HEK293 (cell line): ENCODE data around the gene TXN.
A peak's percentile ranks its signal among the peaks of the same experiment; 100 is the strongest.

ENCODE experiments used
- ELK4 ChIP-seq: IDR thresholded peaks from 2 replicates; pipeline ENCODE4 v1.6.1; 2011; ENCODE audit warnings: mild to moderate bottlenecking, low read depth, low read length, borderline replicate concordance
- HOXA7 ChIP-seq: sonication (generic); formaldehyde crosslinking; IDR thresholded peaks from 2 replicates; pipeline ENCODE4 v1.8.1; 2022; ENCODE audit warnings: missing genetic modification reagents, borderline replicate concordance
- INSM2 ChIP-seq: fragments of 450-650 bp; formaldehyde crosslinking; IDR thresholded peaks from 2 replicates; pipeline ENCODE4 v1.5.1; 2016; ENCODE audit warnings: missing biosample characterization, missing genetic modification characterization
- REST ChIP-seq: fragments of 450-650 bp; formaldehyde crosslinking; IDR thresholded peaks from 2 replicates; pipeline ENCODE4 v1.5.1; 2016; ENCODE audit warnings: missing biosample characterization, missing genetic modification characterization
- ZFP41 ChIP-seq: fragments of 450-650 bp; formaldehyde crosslinking; IDR thresholded peaks from 2 replicates; pipeline ENCODE4 v1.5.1; 2016; ENCODE audit warnings: missing biosample characterization, missing genetic modification characterization, borderline replicate concordance
- ZNF16 ChIP-seq: fragments of 450-650 bp; formaldehyde crosslinking; IDR thresholded peaks from 2 replicates; pipeline ENCODE4 v1.5.1; 2016; ENCODE audit warnings: low read depth, missing biosample characterization, missing genetic modification characterization
- ZNF23 ChIP-seq: fragments of 450-650 bp; formaldehyde crosslinking; IDR thresholded peaks from 2 replicates; pipeline ENCODE4 v1.5.1; 2016; ENCODE audit warnings: missing biosample characterization, missing genetic modification characterization, borderline replicate concordance
- ZNF239 ChIP-seq: fragments of 450-650 bp; formaldehyde crosslinking; IDR thresholded peaks from 2 replicates; pipeline ENCODE4 v1.5.1; 2016; ENCODE audit warnings: missing biosample characterization, missing genetic modification characterization
- ZNF311 ChIP-seq: fragments of 450-650 bp; formaldehyde crosslinking; IDR thresholded peaks from 2 replicates; pipeline ENCODE4 v1.5.1; 2017; ENCODE audit warnings: missing biosample characterization, missing genetic modification characterization, borderline replicate concordance
- ZNF324 ChIP-seq: fragments of 450-650 bp; formaldehyde crosslinking; IDR thresholded peaks from 2 replicates; pipeline ENCODE4 v1.5.1; 2016; ENCODE audit warnings: missing biosample characterization, missing genetic modification characterization
- ZNF335 ChIP-seq: fragments of 450-650 bp; formaldehyde crosslinking; conservative IDR thresholded peaks from 2 replicates; pipeline ENCODE4 v1.5.1; 2016; ENCODE audit warnings: missing biosample characterization, missing genetic modification characterization
- ZNF37A ChIP-seq: fragments of 450-650 bp; IDR thresholded peaks from 2 replicates; pipeline ENCODE4 v1.5.1; 2018; ENCODE audit warnings: missing biosample characterization, missing genetic modification characterization
- ZNF426 ChIP-seq: fragments of 450-650 bp; formaldehyde crosslinking; IDR thresholded peaks from 2 replicates; pipeline ENCODE4 v1.5.1; 2017; ENCODE audit warnings: missing biosample characterization, missing genetic modification characterization, mild to moderate bottlenecking, inconsistent platforms, moderate library complexity
- ZNF571 ChIP-seq: fragments of 450-650 bp; formaldehyde crosslinking; IDR thresholded peaks from 2 replicates; pipeline ENCODE4 v1.5.0; 2017; ENCODE audit warnings: missing biosample characterization, missing genetic modification characterization
- ZNF596 ChIP-seq: fragments of 450-650 bp; IDR thresholded peaks from 2 replicates; pipeline ENCODE4 v1.5.0; 2018; ENCODE audit warnings: missing biosample characterization, mild to moderate bottlenecking, missing genetic modification characterization, moderate library complexity
- ZNF600 ChIP-seq: fragments of 450-650 bp; formaldehyde crosslinking; IDR thresholded peaks from 2 replicates; pipeline ENCODE4 v1.5.1; 2016; ENCODE audit warnings: missing biosample characterization, missing genetic modification characterization
- ZNF623 ChIP-seq: fragments of 450-650 bp; formaldehyde crosslinking; IDR thresholded peaks from 2 replicates; pipeline ENCODE4 v1.5.1; 2016; ENCODE audit warnings: missing biosample characterization, missing genetic modification characterization
- ZNF701 ChIP-seq: fragments of 450-650 bp; formaldehyde crosslinking; IDR thresholded peaks from 2 replicates; pipeline ENCODE4 v1.5.1; 2016; ENCODE audit warnings: missing biosample characterization, missing genetic modification characterization
- ZNF707 ChIP-seq: fragments of 450-650 bp; formaldehyde crosslinking; IDR thresholded peaks from 2 replicates; pipeline ENCODE4 v1.5.1; 2016; ENCODE audit warnings: missing biosample characterization, missing genetic modification characterization
- ZNF785 ChIP-seq: fragments of 450-650 bp; formaldehyde crosslinking; IDR thresholded peaks from 2 replicates; pipeline ENCODE4 v1.5.1; 2016; ENCODE audit warnings: missing biosample characterization, missing genetic modification characterization
- TF ChIP-seq, protein P1 (sequence below): fragments of 450-650 bp; formaldehyde crosslinking; conservative IDR thresholded peaks from 2 replicates; pipeline ENCODE4 v1.5.1; 2016; ENCODE audit warnings: low read depth, missing biosample characterization, missing genetic modification characterization
- TF ChIP-seq, protein P2 (sequence below): fragments of 450-650 bp; formaldehyde crosslinking; IDR thresholded peaks from 2 replicates; pipeline ENCODE4 v1.5.1; 2016; ENCODE audit warnings: missing biosample characterization, missing genetic modification characterization, borderline replicate concordance
- TF ChIP-seq, protein P3 (sequence below): fragments of 450-650 bp; formaldehyde crosslinking; IDR thresholded peaks from 2 replicates; pipeline ENCODE4 v1.5.1; 2017; ENCODE audit warnings: missing biosample characterization, missing genetic modification characterization
- TF ChIP-seq, protein P4 (sequence below): sonication (generic); formaldehyde crosslinking; IDR thresholded peaks from 2 replicates; pipeline ENCODE4 v1.8.1; 2022; ENCODE audit warnings: mild to moderate bottlenecking, moderate library complexity, missing genetic modification reagents

The TXN gene

DNA sequence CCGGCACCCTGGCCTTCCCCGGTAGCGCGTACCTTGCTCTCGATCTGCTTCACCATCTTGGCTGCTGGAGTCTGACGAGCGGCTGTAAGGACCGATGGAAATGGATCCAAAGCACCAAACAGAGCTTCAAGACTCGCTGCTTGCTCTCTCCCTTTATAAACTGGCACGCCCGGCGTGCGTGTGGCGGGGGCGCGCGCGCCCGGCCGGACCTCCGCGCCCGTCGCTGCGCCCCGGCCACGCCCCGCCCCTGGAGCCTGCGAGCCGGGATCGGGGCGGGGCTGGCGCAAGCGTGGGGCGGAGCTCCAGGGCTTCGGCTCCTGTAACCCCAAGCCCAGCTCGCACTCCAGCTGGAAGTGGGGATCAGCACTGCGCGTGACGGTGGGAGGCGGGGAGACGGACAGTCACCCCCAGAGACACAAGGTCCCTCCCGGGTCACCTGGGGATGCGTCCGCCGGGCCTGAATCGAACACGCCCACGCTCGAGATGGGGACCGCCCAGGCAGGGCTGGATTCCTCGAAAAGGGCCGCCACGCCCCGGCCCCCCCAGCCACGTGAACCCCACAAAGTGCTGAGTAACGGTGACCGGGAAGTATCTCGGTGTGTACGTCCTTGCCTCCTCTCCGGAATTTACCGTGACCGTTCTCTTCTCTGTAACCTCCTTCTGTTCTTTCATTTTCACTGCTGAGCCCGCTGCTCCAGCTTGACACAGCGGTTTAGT lies at the start of gene TXN (continued):
- TF ChIP-seq, protein P1, sequence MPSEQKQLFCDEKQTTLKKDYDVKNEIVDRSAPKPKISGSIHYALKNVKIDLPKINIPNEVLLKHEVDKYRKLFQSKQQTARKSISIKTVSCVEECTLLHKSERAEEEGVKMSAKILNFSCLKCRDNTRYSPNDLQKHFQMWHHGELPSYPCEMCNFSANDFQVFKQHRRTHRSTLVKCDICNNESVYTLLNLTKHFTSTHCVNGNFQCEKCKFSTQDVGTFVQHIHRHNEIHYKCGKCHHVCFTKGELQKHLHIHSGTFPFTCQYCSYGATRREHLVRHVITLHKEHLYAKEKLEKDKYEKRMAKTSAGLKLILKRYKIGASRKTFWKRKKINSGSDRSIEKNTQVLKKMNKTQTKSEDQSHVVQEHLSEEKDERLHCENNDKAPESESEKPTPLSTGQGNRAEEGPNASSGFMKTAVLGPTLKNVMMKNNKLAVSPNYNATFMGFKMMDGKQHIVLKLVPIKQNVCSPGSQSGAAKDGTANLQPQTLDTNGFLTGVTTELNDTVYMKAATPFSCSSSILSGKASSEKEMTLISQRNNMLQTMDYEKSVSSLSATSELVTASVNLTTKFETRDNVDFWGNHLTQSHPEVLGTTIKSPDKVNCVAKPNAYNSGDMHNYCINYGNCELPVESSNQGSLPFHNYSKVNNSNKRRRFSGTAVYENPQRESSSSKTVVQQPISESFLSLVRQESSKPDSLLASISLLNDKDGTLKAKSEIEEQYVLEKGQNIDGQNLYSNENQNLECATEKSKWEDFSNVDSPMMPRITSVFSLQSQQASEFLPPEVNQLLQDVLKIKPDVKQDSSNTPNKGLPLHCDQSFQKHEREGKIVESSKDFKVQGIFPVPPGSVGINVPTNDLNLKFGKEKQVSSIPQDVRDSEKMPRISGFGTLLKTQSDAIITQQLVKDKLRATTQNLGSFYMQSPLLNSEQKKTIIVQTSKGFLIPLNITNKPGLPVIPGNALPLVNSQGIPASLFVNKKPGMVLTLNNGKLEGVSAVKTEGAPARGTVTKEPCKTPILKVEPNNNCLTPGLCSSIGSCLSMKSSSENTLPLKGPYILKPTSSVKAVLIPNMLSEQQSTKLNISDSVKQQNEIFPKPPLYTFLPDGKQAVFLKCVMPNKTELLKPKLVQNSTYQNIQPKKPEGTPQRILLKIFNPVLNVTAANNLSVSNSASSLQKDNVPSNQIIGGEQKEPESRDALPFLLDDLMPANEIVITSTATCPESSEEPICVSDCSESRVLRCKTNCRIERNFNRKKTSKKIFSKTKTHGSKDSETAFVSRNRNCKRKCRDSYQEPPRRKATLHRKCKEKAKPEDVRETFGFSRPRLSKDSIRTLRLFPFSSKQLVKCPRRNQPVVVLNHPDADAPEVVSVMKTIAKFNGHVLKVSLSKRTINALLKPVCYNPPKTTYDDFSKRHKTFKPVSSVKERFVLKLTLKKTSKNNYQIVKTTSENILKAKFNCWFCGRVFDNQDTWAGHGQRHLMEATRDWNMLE, result no peak
- TF ChIP-seq REST (tag by site-specific recombination) (no peak), HOXA7 (CRISPR knock-in tag) (no peak), ZNF596 (tag by site-specific recombination) (no peak), ZNF571 (tag by site-specific recombination) (no peak), ZNF37A (tag by site-specific recombination) (no peak), ZNF16 (tag by site-specific recombination) (no peak), ELK4 (no peak), ZNF701 (tag by site-specific recombination) (no peak), ZNF335 (tag by site-specific recombination) (peak; percentile 45; the same call in 1 of the 2 replicates), ZNF623 (no peak), ZNF324 (0 out of 2 replicates have a peak, but pooled peaks have one; percentile 30), ZNF600 (tag by site-specific recombination) (no peak), ZNF311 (tag by site-specific recombination) (no peak), INSM2 (no peak), ZNF785 (tag by site-specific recombination) (no peak), ZNF239 (tag by site-specific recombination) (no peak), ZFP41 (tag by site-specific recombination) (no peak), ZNF23 (tag by site-specific recombination) (no peak), ZNF707 (tag by site-specific recombination) (no peak), ZNF426 (tag by site-specific recombination) (no peak)
- TF ChIP-seq, protein P2, sequence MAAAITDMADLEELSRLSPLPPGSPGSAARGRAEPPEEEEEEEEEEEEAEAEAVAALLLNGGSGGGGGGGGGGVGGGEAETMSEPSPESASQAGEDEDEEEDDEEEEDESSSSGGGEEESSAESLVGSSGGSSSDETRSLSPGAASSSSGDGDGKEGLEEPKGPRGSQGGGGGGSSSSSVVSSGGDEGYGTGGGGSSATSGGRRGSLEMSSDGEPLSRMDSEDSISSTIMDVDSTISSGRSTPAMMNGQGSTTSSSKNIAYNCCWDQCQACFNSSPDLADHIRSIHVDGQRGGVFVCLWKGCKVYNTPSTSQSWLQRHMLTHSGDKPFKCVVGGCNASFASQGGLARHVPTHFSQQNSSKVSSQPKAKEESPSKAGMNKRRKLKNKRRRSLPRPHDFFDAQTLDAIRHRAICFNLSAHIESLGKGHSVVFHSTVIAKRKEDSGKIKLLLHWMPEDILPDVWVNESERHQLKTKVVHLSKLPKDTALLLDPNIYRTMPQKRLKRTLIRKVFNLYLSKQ (tag by site-specific recombination), result no peak
- TF ChIP-seq, protein P3, sequence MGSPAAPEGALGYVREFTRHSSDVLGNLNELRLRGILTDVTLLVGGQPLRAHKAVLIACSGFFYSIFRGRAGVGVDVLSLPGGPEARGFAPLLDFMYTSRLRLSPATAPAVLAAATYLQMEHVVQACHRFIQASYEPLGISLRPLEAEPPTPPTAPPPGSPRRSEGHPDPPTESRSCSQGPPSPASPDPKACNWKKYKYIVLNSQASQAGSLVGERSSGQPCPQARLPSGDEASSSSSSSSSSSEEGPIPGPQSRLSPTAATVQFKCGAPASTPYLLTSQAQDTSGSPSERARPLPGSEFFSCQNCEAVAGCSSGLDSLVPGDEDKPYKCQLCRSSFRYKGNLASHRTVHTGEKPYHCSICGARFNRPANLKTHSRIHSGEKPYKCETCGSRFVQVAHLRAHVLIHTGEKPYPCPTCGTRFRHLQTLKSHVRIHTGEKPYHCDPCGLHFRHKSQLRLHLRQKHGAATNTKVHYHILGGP (tag by site-specific recombination), result 0 out of 2 replicates have a peak, but pooled peaks have one; percentile 18
- TF ChIP-seq, protein P4, sequence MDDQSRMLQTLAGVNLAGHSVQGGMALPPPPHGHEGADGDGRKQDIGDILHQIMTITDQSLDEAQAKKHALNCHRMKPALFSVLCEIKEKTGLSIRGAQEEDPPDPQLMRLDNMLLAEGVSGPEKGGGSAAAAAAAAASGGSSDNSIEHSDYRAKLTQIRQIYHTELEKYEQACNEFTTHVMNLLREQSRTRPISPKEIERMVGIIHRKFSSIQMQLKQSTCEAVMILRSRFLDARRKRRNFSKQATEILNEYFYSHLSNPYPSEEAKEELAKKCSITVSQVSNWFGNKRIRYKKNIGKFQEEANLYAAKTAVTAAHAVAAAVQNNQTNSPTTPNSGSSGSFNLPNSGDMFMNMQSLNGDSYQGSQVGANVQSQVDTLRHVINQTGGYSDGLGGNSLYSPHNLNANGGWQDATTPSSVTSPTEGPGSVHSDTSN, result peak; percentile 65; the same call in 1 of the 2 replicates
